Thyroid gland (tissue), 4 donors: ENCODE measurements around the gene METTL21C. TPM values are rescaled to one million over a fixed set of nuclear protein-coding genes. Genes with fewer than 3 reads are reported as not detected.

ENCODE experiments used
- DNase-seq, 2 donors: peaks; one replicate each; pipeline ENCODE4 v3.0.0-alpha.2; 2019
- H3K27ac ChIP-seq, 3 donors: fragments of 200-600 bp; sonication (generic); 1 replicate in 2 of 3; 2 replicates in 1 of 3; pipeline ENCODE4 v1.5.1; 2016 to 2019; ENCODE audit warnings: mild to moderate bottlenecking in 1 of 3, moderate library complexity in 1 of 3
- H3K27me3 ChIP-seq: fragments of 200-600 bp; sonication (generic); one replicate; pipeline ENCODE4 v1.5.1; 2019
- H3K36me3 ChIP-seq, 2 donors: fragments of 200-600 bp; sonication (generic); one replicate each; pipeline ENCODE4 v1.5.1; 2016 to 2019
- H3K4me1 ChIP-seq, 2 donors: fragments of 200-600 bp; sonication (generic); one replicate each; pipeline ENCODE4 v1.5.1; 2017 to 2019
- H3K4me3 ChIP-seq, 3 donors: fragments of 200-600 bp; sonication (generic); replicated peaks in 1 of 3; 1 replicate in 2 of 3; 2 replicates in 1 of 3; pipeline ENCODE4 v1.5.1; 2016; ENCODE audit warnings: mild to moderate bottlenecking in 1 of 3
- H3K9me3 ChIP-seq: fragments of 200-600 bp; sonication (generic); one replicate; pipeline ENCODE4 v1.5.1; 2017
- CTCF ChIP-seq, 6 experiments: fragments of 200-600 bp in 3 of 6; fragments of 450-650 bp in 3 of 6; sonication (generic) in 3 of 6; IDR thresholded peaks; one replicate each; pipeline ENCODE4 v1.5.1; 2016 to 2019; ENCODE audit warnings: antibody characterized with exemption in 6 of 6, mild to moderate bottlenecking in 2 of 6, inconsistent platforms in 1 of 6, moderate library complexity in 1 of 6
- POLR2A ChIP-seq, 2 donors: fragments of 450-650 bp; IDR thresholded peaks; one replicate each; pipeline ENCODE4 v1.6.1; 2017; ENCODE audit warnings: antibody characterized with exemption in 2 of 2, mild to moderate bottlenecking in 2 of 2, moderate library complexity in 1 of 2
- WGBS, 2 donors: methylation state at CpG; one replicate each; pipeline ENCODE4 v1.1.5; 2017; 5-methylcytosine and 5-hydroxymethylcytosine counted together
- intact Hi-C: fragments of 100-400 bp; cut with DNase I; formaldehyde crosslinking; loops from one replicate; pipeline ENCODE4 v1.15.1; 2023
- total RNA-seq, 4 donors: library from RNA; depleted of rRNA; stranded (reverse); fragments of >200 nt; gene quantifications; one replicate each; pipeline ENCODE4 v1.2.3, GENCODE V29; 2016

Gene METTL21C
- total RNA-seq, 4 donors from 2014 or later: not detected

GRCh38 chr13:102698649-102698980, 3.8 kb upstream of the METTL21C start:
- DNase-seq: no peak
- WGBS, 2 donors: 88 to 96% methylated on average over 2 of the region's 2 CpGs
- Histone ChIP-seq H3K27ac (no peak overlapping the region), H3K36me3 (no peaks in the 10 kb centered on the region), H3K9me3 (no peaks in the 10 kb centered on the region), H3K4me3 (no peak overlapping the region), H3K4me1 (no peaks in the 10 kb centered on the region), H3K27me3 (no peaks in the 10 kb centered on the region)
- TF ChIP-seq CTCF (IDR thresholded peaks at IDR 0.05): no peak
- TF ChIP-seq POLR2A (IDR thresholded peaks at IDR 0.05): no peak
- intact Hi-C loops: no loop called here

- WGBS, 2 donors: 66 to 82% methylated on average over 7 to 8 of the region's 8 CpGs
- Histone ChIP-seq H3K4me3 (no peak overlapping the region), H3K9me3 (no peaks in the 10 kb centered on the region), H3K36me3 (no peaks in the 10 kb centered on the region), H3K4me1 (no peaks in the 10 kb centered on the region), H3K27me3 (no peaks in the 10 kb centered on the region), H3K27ac (no peak overlapping the region)
- peak; percentile 7 to 11 for DNase-seq
- TF ChIP-seq POLR2A (IDR thresholded peaks at IDR 0.05): no peak
- TF ChIP-seq CTCF (IDR thresholded peaks at IDR 0.05): no peak
- intact Hi-C loops: no loop called here
These were observed 3.2 kb upstream of the METTL21C start for GRCh38 chr13:102697929-102698648.

- Histone ChIP-seq H3K4me3 (no peak overlapping the region), H3K4me1 (no peaks in the 10 kb centered on the region), H3K27ac (no peak overlapping the region), H3K9me3 (no peaks in the 10 kb centered on the region), H3K36me3 (no peaks in the 10 kb centered on the region), H3K27me3 (no peaks in the 10 kb centered on the region)
- TF ChIP-seq CTCF (IDR thresholded peaks at IDR 0.05) (no peak), POLR2A (IDR thresholded peaks at IDR 0.05) (no peak)
- 77 to 89% methylated on average over 6 of the region's 6 CpGs for WGBS, 2 donors
- no peak for DNase-seq
- intact Hi-C loops: no loop called here
These were observed 2.4 kb upstream of the METTL21C start for GRCh38 chr13:102697264-102697663.

GRCh38 chr13:102696465-102696864, 1.6 kb upstream of the METTL21C start:
- no peaks in the 10 kb centered on the region for H3K9me3 ChIP-seq
- H3K27ac ChIP-seq: no peak overlapping the region
- DNase-seq: no peak
- no peak overlapping the region for H3K4me3 ChIP-seq
- TF ChIP-seq CTCF (IDR thresholded peaks at IDR 0.05) (no peak), POLR2A (IDR thresholded peaks at IDR 0.05) (no peak)
- intact Hi-C loops: no loop called here
- no peaks in the 10 kb centered on the region for H3K27me3 ChIP-seq
- H3K4me1 ChIP-seq: no peaks in the 10 kb centered on the region
- no peaks in the 10 kb centered on the region for H3K36me3 ChIP-seq
- WGBS, 2 donors: 88 to 92% methylated on average over 4 of the region's 4 CpGs

GRCh38 chr13:102693776-102694175, 1.1 kb downstream of the METTL21C start:
- H3K4me3 ChIP-seq: no peak overlapping the region
- no peaks in the 10 kb centered on the region for H3K27me3 ChIP-seq
- no peak for DNase-seq
- no peaks in the 10 kb centered on the region for H3K9me3 ChIP-seq
- H3K36me3 ChIP-seq: no peaks in the 10 kb centered on the region
- no peak overlapping the region for H3K27ac ChIP-seq
- intact Hi-C loops: no loop called here
- TF ChIP-seq CTCF (IDR thresholded peaks at IDR 0.05): no peak
- WGBS, 2 donors: 66 to 79% methylated on average over 2 of the region's 2 CpGs
- H3K4me1 ChIP-seq: no peaks in the 10 kb centered on the region
